HG02623 (cell line): ENCODE data around the gene JADE3.

Experiments used
- ATAC-seq: cut with Tn5 transposase; IDR thresholded peaks from one replicate; pipeline ENCODE4 v1.9.1; 2021; ENCODE audit warnings: moderate library complexity; ENCODE audit not compliant: unreplicated experiment

Gene JADE3

DNA sequence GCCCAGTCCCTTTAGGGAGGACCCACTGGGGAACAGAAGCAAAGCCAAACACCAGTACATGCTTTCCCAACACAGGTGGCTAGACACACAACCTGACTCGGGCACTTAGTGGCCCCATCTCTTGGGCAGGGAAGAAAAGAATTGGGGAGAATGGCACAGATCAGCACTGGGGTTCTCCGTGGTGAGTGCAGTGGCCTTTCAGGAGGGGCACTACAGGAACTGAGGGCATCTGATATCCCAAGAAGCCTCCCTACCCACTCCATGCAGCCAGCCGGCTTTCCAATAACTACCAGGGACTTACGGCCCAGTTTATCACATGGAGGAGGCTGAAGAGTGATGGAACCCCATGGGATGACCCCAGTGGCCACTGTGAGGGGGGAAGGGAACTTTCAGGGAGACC lies 189.0 kb downstream of the JADE3 start:
- no peak for ATAC-seq
